HEK293 (cell line): ENCODE results near the gene FOXK2.

Experiments
- CTCF ChIA-PET: fragments of 350-600 bp; formaldehyde crosslinking; extraction: SDS; loops from one replicate; lab custom pipeline; 2021; ENCODE audit warnings: antibody characterized with exemption; lab: Yijun Ruan, JAX
- POLR2A ChIA-PET: fragments of 300-600 bp; formaldehyde crosslinking; extraction: SDS; loops from one replicate; lab custom pipeline; 2020; ENCODE audit warnings: antibody characterized with exemption, inconsistent platforms; lab: Yijun Ruan, JAX
- H3K27ac ChIP-seq: fragments of 200-500 bp; sonication (Bioruptor generic); 2 replicates; pipeline ENCODE4 v1.5.1; 2014; ENCODE audit warnings: low read depth, low read length, control low read depth, inconsistent platforms; ENCODE audit errors: extremely low read depth
- H3K36me3 ChIP-seq, 2 experiments: fragments of 200-500 bp in 1 of 2; sonication (Bioruptor generic) in 1 of 2; 1 replicate in 1 of 2; 2 replicates in 1 of 2; pipeline ENCODE4 v1.5.1; 2014 to 2017; ENCODE audit warnings: inconsistent platforms in 2 of 2, low read length in 2 of 2; ENCODE audit not compliant: control insufficient read depth in 2 of 2, insufficient read depth in 1 of 2
- H3K4me1 ChIP-seq: fragments of 200-500 bp; sonication (Bioruptor generic); 2 replicates; pipeline ENCODE4 v1.5.1; 2014; ENCODE audit warnings: mild to moderate bottlenecking, low read length, inconsistent platforms; ENCODE audit not compliant: control insufficient read depth, insufficient read depth
- H3K4me3 ChIP-seq: 2 replicates; pipeline ENCODE4 v1.5.1; 2011; ENCODE audit warnings: low read depth, mild to moderate bottlenecking, control low read depth, low read length, moderate library complexity
- H3K9me3 ChIP-seq: fragments of 200-500 bp; sonication (Bioruptor generic); 2 replicates; pipeline ENCODE4 v1.5.1; 2014; ENCODE audit warnings: low read depth, low read length, inconsistent platforms; ENCODE audit not compliant: control insufficient read depth, insufficient read depth
- FEZF1 ChIP-seq: fragments of 450-650 bp; formaldehyde crosslinking; IDR thresholded peaks from 2 replicates; pipeline ENCODE4 v1.5.1; 2016; ENCODE audit warnings: missing biosample characterization, missing genetic modification characterization
- GLIS2 ChIP-seq: fragments of 450-650 bp; formaldehyde crosslinking; IDR thresholded peaks from 2 replicates; pipeline ENCODE4 v1.5.1; 2016; ENCODE audit warnings: missing biosample characterization, missing genetic modification characterization
- HIC1 ChIP-seq: fragments of 450-650 bp; formaldehyde crosslinking; IDR thresholded peaks from 2 replicates; pipeline ENCODE4 v1.5.1; 2016; ENCODE audit warnings: missing biosample characterization, missing genetic modification characterization
- KLF9 ChIP-seq: fragments of 450-650 bp; formaldehyde crosslinking; IDR thresholded peaks from 2 replicates; pipeline ENCODE4 v1.5.1; 2016; ENCODE audit warnings: missing biosample characterization, missing genetic modification characterization, low read depth
- SCRT1 ChIP-seq: fragments of 450-650 bp; formaldehyde crosslinking; IDR thresholded peaks from 2 replicates; pipeline ENCODE4 v1.5.1; 2016; ENCODE audit warnings: missing biosample characterization, missing genetic modification characterization, borderline replicate concordance
- SCRT2 ChIP-seq: fragments of 450-650 bp; formaldehyde crosslinking; IDR thresholded peaks from 2 replicates; pipeline ENCODE4 v1.5.1; 2016; ENCODE audit warnings: missing biosample characterization, missing genetic modification characterization
- TRIM28 ChIP-seq: IDR thresholded peaks from 2 replicates; pipeline ENCODE4 v1.6.1; 2011; ENCODE audit warnings: low read length, control low read depth, borderline replicate concordance
- ZBTB7A ChIP-seq: fragments of 450-650 bp; formaldehyde crosslinking; IDR thresholded peaks from 2 replicates; pipeline ENCODE4 v1.5.1; 2016; ENCODE audit warnings: low read depth, missing biosample characterization, missing genetic modification characterization
- ZNF292 ChIP-seq: fragments of 450-650 bp; formaldehyde crosslinking; IDR thresholded peaks from 2 replicates; pipeline ENCODE4 v1.5.1; 2016; ENCODE audit warnings: low read depth, missing biosample characterization, missing genetic modification characterization, borderline replicate concordance
- ZNF366 ChIP-seq: fragments of 450-650 bp; formaldehyde crosslinking; conservative IDR thresholded peaks from 2 replicates; pipeline ENCODE4 v1.5.1; 2016; ENCODE audit warnings: missing biosample characterization, missing genetic modification characterization
- ZNF596 ChIP-seq: fragments of 450-650 bp; IDR thresholded peaks from 2 replicates; pipeline ENCODE4 v1.5.0; 2018; ENCODE audit warnings: missing biosample characterization, mild to moderate bottlenecking, missing genetic modification characterization, moderate library complexity
- ZNF600 ChIP-seq: fragments of 450-650 bp; formaldehyde crosslinking; IDR thresholded peaks from 2 replicates; pipeline ENCODE4 v1.5.1; 2016; ENCODE audit warnings: missing biosample characterization, missing genetic modification characterization
- ZNF629 ChIP-seq: fragments of 450-650 bp; formaldehyde crosslinking; IDR thresholded peaks from 2 replicates; pipeline ENCODE4 v1.5.1; 2017; ENCODE audit warnings: missing biosample characterization, missing genetic modification characterization
- TF ChIP-seq, protein P1 (sequence below): fragments of 450-650 bp; formaldehyde crosslinking; optimal IDR thresholded peaks from 2 replicates; pipeline ENCODE3; 2016; ENCODE audit warnings: missing biosample characterization, mild to moderate bottlenecking, missing genetic modification characterization
- TF ChIP-seq, protein P2 (sequence below): fragments of 450-650 bp; formaldehyde crosslinking; IDR thresholded peaks from 2 replicates; pipeline ENCODE4 v1.5.1; 2017; ENCODE audit warnings: missing biosample characterization, missing genetic modification characterization
- TF ChIP-seq, protein P3 (sequence below): fragments of 450-650 bp; formaldehyde crosslinking; IDR thresholded peaks from 2 replicates; pipeline ENCODE4 v1.5.1; 2016; ENCODE audit warnings: missing biosample characterization, missing genetic modification characterization, low read depth

FOXK2 gene

GRCh38 chr17:82529914-82530300 lies 10.4 kb downstream of the FOXK2 start:
- TF ChIP-seq, protein P1, sequence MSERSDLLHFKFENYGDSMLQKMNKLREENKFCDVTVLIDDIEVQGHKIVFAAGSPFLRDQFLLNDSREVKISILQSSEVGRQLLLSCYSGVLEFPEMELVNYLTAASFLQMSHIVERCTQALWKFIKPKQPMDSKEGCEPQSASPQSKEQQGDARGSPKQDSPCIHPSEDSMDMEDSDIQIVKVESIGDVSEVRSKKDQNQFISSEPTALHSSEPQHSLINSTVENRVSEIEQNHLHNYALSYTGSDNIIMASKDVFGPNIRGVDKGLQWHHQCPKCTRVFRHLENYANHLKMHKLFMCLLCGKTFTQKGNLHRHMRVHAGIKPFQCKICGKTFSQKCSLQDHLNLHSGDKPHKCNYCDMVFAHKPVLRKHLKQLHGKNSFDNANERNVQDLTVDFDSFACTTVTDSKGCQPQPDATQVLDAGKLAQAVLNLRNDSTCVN (tag by site-specific recombination): no peak
- TF ChIP-seq ZNF596 (tag by site-specific recombination) (no peak), ZBTB7A (no peak), HIC1 (tag by site-specific recombination) (no peak), TRIM28 (no peak), KLF9 (tag by site-specific recombination) (no peak), ZNF292 (tag by site-specific recombination) (no peak), ZNF366 (tag by site-specific recombination) (0 out of 2 replicates have a peak, but pooled peaks have one; percentile 19), ZNF629 (tag by site-specific recombination) (0 out of 2 replicates have a peak, but pooled peaks have one; percentile 12), GLIS2 (no peak), ZNF600 (tag by site-specific recombination) (no peak)
- TF ChIP-seq, protein P2, sequence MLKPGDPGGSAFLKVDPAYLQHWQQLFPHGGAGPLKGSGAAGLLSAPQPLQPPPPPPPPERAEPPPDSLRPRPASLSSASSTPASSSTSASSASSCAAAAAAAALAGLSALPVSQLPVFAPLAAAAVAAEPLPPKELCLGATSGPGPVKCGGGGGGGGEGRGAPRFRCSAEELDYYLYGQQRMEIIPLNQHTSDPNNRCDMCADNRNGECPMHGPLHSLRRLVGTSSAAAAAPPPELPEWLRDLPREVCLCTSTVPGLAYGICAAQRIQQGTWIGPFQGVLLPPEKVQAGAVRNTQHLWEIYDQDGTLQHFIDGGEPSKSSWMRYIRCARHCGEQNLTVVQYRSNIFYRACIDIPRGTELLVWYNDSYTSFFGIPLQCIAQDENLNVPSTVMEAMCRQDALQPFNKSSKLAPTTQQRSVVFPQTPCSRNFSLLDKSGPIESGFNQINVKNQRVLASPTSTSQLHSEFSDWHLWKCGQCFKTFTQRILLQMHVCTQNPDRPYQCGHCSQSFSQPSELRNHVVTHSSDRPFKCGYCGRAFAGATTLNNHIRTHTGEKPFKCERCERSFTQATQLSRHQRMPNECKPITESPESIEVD (tag by site-specific recombination): peak; percentile 70
- TF ChIP-seq, protein P3, sequence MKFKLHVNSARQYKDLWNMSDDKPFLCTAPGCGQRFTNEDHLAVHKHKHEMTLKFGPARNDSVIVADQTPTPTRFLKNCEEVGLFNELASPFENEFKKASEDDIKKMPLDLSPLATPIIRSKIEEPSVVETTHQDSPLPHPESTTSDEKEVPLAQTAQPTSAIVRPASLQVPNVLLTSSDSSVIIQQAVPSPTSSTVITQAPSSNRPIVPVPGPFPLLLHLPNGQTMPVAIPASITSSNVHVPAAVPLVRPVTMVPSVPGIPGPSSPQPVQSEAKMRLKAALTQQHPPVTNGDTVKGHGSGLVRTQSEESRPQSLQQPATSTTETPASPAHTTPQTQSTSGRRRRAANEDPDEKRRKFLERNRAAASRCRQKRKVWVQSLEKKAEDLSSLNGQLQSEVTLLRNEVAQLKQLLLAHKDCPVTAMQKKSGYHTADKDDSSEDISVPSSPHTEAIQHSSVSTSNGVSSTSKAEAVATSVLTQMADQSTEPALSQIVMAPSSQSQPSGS (tag by site-specific recombination): peak; percentile 93
- H3K4me3 ChIP-seq: no peak overlapping the region
- ChIA-PET POLR2A (interaction anchor here (0.7 to 2.3 kb wide), 3 partner anchors 10 to 294 kb away, joined by 3 to 14 read pairs (median 13); partner anchors contain the start of gene FOXK2), CTCF (interaction anchor here (0.6 to 1.2 kb wide), 2 partner anchors 24 to 571 kb away, joined by 3 read pairs; no protein-coding TSS in a partner anchor)
- peak overlapping the region; percentile 2; the same call in 1 of the 2 replicates for H3K27ac ChIP-seq
- no peaks in the 10 kb centered on the region for H3K9me3 ChIP-seq
- peaks cover 43% of the 10 kb centered on the region for H3K4me1 ChIP-seq
- peaks cover 0 to 5% of the 10 kb centered on the region in 2 experiments; a peak in 1 of 3 replicates for H3K36me3 ChIP-seq

DNA sequence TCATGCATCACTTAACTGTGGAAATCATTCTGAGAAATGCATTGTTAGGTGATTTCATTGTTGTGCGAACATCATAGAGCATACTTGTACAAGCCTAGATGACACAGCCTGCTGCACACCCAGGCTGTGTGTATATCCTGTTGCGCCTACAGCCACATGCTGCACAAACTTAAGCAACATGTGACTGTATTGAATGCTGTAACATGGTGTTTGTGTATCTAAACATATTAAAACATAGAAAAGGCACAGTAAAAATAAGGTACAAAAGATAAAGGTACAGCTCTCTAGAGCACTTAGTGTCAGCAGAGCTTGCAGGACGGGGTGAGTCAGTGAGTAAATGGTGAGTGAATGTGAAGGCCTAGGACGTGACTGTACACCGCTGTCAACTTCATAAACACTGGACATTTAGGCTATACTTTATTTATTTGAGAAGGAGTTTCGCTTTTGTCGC lies 11.9 kb downstream of the FOXK2 start:
- CTCF ChIA-PET: interaction anchor here (0.5 to 1.5 kb wide), 3 partner anchors 8 to 20 kb away, joined by 3 to 6 read pairs (median 3); no protein-coding TSS in a partner anchor
- Histone ChIP-seq H3K27ac (peak overlapping the region; percentile 57), H3K36me3 (peaks cover 0 to 5% of the 10 kb centered on the region in 2 experiments; a peak in 1 of 3 replicates), H3K4me1 (peaks cover 57% of the 10 kb centered on the region)
- TF ChIP-seq, protein P2 (tag by site-specific recombination): 0 out of 2 replicates have a peak, but pooled peaks have one; percentile 20
- TF ChIP-seq SCRT2 (tag by site-specific recombination): peak; percentile 90
- TF ChIP-seq SCRT1 (tag by site-specific recombination): peak; percentile 48; the same call in 1 of the 2 replicates
- TF ChIP-seq FEZF1: no peak
- TF ChIP-seq, all 188 proteins: peak for 3
- Histone ChIP-seq H3K4me3 (no peak overlapping the region), H3K9me3 (no peaks in the 10 kb centered on the region)
- POLR2A ChIA-PET: interaction anchor here (2.3 kb wide), 1 partner anchor 11 kb away, joined by 14 read pairs; the partner anchor contains the start of gene FOXK2
